GM18867 (cell line): ENCODE data around the gene UBE2L6.
"Not testable (repeated sequence)": the region's sequence is repeated elsewhere in the genome, so short reads cannot be mapped to it uniquely, and the experiment has no call there.

ENCODE experiments used
- ATAC-seq: cut with Tn5 transposase; IDR thresholded peaks from one replicate; pipeline ENCODE4 v1.9.1; 2021; ENCODE audit warnings: mild to moderate bottlenecking, moderate library complexity; ENCODE audit not compliant: unreplicated experiment

Gene UBE2L6

DNA sequence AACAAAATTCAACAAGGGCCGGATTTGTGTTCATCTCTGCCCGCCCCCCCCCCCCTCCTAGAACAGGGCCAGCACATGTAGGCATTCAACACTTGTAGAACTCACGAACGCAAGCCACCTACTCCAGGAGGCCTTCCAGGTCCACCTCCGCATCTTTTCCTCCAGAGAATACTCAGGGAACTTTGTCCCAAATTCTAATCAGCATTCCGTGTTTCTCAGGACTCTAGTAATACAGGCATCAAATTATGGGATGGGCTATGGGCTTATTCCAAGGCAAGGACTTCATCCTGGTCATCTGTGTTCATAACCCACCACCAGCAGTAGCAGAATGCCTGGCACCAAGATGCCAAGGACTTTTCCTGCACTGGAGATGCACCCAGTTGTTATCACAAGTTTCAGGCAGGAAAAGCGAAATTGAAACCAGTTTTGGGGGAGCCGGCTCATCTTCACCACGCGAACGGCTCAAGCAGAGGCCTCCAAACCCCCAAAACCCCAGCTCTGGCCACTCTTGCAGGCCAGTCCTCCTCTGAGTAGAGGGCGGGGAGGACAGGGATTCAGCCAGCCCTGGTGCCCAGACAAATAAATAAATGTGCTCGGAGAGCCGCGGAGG is 462 bp downstream of the UBE2L6 start:
- peak; percentile 15 for ATAC-seq

DNA sequence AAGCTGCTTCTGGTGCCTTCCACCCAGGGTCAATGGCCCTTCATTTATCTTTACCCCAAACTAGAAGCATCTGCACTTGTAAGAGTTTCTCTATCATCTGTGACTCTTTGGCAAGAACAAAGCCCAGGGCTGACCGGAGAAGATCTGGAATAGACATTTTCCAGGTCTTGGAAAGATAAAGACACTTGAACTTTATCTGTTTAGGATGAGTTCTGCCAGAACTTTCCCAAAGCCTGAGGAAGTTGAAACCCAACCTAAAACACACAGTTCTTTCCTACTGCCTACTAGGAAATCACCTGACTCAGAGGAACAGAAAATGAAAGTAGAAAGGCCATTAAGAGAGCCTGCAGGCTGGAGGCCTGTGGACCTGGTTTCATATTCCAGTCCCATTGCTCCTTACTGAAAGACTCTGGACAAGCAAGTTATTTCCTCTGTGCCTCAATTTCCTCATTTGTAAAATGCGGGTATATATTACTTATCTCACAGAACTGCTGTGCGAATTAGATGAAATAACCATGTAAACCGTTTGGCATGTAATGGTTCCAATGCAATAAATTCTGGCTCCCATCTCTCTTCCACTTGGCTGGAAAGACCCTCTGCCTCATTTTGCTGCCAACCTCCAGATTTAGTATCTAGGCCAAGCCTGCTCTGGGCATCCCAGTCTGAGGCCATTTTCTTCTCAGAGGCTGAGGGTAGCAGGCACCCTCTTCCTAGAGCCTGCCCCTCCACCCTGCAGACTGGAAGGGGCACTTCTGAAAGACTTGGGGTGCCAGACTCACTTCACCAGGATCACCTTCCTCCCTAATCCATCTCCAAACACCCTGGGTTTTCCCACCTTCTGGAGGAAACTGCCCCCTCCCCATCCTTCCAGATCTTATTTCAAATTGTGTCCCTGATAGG is 1.2 kb downstream of the UBE2L6 start:
- peak; percentile 71 for ATAC-seq

DNA sequence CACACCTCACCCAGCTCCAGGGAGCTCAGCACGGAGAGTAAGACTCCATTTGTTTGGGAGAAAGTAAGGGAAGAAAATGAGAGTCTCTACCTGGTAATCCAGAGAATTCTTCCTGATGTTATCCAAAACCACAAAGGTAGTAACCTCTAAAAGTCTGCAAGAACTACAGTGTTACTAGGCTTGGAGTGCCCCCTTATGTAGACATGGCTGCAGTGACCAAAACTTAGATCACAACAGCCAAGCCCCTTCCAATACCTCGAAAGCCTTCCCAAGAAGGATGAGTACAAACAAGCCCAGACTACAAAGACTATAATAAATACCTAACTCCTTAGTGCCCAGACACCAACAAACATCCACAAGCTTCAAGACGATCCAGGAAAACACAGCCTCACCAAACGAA is 4.9 kb downstream of the UBE2L6 start:
- ATAC-seq = no peak

DNA sequence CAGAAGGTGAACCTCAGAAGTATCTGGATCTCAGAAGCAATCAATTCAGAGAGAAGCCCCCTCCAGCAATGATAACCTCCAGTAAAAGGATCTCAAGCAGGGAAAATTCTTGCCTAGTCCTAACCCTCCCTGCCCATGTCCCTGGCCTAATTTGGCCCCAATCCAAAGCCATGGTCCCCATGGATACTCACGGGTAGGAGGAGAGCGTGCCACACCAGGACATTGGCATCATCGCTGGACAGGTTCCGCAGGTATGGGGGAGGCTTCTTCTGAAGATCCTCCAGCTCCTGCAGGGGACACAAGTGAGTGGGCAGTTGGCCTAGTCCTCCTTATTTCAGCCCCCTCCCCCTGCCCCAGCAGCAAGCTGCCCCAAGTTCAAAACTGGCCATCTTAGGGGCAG is 7.3 kb downstream of the UBE2L6 start:
- ATAC-seq = no peak

DNA sequence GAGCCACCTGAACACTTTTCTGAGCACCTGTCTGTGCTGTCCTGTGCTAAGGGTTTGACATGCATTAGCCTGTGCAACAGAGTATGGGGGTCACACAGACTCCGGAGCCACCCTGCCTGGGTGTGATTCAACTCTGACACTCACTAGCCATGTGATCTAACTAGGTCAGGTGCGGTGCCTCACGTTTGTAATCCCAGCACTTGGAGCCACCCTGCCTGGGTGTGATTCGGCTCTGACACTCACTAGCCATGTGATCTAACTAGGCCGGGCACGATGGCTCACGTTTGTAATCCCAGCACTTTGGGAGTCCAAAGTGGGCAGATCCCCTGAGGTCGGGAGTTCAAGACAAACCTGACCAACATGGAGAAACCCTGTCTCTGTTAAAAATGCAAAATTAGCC is 11.4 kb downstream of the UBE2L6 start:
- ATAC-seq = no peak

DNA sequence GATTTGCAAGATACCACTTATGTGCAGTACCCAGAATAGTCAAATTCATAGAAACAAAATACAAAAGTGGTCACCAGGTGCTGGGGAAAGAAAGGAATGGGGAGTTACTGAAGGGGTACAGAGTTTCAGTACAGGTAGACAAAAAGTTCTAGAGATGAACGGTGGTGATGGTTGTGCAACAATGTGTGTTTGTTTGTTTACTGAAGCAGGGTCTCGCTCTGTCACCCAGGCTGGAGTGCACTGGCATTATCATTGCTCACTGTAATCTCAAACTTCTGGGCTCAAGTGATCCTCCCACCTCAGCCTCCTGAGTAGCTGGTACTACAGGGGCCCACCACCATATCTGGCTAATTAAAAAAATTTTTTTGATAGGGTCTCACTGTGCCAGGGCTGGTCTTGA is 12.1 kb downstream of the UBE2L6 start:
- no peak for ATAC-seq

DNA sequence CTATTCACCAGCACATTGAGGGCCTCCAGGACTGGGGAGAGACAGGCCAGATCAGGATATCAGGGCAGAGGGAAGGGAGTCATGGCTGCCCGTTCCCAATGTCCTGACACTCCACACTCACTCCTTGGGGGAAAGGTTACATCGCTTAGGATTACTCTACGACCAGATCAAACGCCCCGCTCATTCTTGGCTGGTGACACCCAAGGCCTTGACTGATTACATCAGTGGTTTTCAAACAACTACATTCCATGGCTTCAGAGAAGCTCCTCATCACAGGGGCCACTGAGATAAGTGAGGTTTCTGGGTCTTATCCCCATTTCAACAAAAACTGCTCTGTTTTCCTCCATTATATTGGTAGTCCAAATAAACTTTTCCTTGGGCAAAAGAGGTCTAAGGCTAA is 15.0 kb downstream of the UBE2L6 start:
- no peak for ATAC-seq

DNA sequence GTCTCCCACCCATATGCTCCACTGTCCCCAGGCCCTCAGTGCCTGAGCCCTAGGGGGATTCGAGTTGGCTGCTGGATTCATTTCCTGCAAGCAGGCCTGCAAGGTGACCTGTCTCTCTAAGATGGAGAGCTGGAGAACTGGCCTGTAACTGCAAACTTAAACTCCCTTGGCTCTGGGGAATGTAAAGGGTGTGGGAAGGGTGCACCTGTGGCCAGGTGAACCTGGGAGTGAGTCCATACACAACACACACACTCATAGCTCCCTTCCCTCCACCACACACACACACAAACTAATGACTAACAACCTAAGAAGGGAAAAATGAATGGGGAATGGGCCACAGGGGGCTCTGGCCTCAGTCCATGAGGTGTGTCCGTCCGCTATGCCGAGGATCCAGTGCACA is 15.5 kb downstream of the UBE2L6 start:
- no peak for ATAC-seq

DNA sequence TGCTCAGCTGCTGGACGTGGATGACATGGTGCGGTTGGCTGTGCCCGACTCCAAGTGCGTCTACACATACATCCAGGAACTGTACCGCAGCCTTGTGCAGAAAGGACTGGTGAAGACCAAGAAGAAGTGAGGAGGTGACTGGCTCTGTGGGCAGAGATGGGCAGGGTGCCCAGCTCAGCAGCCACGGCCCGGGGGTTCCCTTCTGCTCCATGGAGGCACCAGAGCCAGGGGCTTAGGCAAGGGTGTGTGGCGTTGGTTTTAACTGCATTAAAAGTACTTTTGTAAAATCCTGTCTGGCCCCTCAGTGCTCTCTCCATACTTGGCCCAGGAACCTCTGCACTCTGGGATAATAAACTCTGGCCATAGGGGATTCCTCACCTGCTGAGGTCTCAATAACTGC is 17.5 kb downstream of the UBE2L6 start:
- ATAC-seq = no peak

DNA sequence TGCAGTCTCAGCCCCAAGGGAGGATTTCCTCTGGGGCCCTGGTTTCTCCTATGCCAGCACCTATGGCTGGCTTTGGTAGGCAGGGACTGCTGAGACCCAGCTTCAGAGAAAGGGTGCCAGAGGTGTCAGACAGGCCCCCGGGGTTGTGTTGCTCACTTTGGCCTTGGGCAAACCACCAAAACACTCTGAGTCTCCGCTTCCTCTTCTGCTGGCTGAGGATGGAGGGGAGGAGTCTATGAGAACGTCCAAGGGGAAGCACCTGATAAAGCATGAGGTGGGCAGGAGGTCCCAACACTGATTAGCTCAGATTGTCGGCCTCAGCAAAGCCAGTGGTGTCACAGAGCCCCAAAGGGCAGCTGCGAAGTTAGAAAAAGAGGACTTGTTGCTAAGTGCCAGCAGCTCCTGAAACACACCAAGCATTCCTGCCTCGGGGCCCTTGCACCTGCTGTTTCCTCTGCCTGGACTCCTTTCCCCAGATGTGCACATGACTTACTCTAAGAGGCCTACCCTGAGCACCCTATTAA is 19.6 kb downstream of the UBE2L6 start:
- ATAC-seq = peak; percentile 82

DNA sequence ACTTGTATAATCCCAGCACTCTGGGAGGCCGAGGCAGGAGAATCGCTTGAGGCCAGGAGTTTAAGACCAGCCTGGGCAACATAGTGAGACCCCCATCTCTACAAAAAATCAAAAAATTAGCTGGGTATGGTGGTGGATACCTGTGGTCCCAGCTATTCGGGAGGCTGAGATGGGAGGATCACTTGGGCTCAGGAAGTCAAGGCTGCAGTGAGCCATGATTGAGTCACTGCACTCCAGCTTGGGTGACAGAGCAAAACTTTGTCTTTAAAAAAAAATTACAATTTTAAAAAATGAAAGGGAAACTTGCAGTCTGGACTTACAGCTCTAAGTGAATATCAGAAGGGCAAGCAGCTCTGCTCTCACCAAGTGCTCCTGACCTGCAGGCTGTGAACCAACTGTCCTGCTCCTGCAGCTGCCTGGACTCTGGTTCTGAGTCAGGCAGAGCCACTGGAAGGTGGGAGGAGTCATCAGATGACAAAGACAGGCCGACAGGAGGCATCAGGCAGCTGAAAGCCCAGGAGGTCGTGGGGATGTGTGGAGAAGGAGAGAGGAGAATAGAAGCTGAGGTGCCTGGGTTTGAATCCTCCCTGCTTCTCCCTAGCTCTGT is 20.5 kb downstream of the UBE2L6 start:
- ATAC-seq = peak; percentile 54

DNA sequence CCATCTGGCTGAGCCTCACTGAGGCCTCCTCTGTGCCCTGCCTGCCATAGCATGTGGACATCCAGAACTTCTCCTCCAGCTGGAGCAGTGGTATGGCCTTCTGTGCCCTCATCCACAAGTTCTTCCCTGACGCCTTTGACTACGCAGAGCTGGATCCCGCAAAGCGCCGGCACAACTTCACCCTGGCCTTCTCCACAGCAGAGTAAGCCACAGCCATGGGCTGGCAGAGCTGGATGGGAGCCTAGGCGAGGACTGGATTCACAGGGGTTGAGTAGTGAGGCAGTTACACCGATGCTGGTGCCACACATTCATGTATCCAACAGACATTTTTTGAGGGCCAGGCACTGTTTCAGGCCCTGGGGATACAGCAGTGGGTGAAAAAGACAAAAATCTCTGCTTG is 21.0 kb downstream of the UBE2L6 start:
- no peak for ATAC-seq

DNA sequence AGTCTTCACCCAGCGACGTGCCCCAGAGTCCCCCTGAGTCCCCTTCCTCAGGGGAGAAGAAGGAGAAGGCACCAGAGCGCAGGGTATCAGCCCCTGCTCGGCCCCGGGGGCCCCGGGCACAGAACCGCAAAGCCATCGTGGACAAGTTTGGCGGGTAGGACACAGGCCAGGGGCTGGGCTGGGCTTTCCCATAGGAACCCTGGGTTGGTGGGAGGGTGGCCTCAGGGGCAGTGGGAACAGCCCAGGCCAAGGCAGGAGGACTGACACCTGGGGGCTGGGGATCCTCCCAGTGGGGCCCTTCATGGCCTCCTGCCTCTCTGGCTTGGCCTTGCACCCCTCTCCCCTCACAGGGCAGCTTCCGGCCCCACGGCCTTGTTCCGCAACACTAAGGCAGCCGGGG is 21.6 kb downstream of the UBE2L6 start:
- ATAC-seq = no peak

DNA sequence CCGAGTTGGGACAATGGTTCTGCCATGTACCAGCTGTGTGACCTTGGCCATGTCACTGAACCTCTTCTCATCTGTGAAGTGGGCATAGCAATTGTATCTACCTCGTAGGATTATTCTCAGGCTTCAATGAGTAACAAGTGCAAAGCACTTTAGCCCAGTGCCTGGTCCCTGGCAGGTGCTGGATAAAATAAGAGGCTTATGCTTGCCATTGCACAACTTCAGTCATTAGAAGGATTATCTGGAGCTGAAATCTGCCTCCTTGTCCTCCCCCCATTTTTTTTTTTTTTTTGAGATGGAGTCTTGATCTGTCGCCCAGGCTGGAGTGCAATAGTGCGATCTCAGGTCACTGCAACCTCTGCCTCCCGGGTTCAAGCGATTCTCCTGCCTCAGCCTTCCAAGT is 22.9 kb downstream of the UBE2L6 start:
- ATAC-seq = no peak

DNA sequence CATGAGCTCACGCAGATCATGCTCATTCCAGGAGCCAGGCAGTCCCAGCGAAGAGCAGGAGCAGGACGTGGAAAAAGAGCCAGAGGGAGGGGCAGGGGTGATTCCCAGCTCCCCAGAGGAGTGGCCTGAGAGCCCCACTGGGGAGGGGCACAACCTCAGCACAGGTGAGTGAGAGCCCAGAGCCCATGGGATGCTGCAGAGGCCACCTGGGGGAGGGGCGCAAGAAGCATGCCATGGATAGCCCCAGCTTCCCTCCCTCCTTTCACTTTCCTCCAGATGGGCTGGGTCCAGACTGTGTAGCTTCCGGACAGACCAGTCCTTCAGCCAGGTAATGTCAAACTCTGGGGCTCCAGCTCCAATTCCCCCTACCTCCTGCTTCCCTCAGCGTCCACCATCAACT is 23.9 kb downstream of the UBE2L6 start:
- no peak for ATAC-seq

DNA sequence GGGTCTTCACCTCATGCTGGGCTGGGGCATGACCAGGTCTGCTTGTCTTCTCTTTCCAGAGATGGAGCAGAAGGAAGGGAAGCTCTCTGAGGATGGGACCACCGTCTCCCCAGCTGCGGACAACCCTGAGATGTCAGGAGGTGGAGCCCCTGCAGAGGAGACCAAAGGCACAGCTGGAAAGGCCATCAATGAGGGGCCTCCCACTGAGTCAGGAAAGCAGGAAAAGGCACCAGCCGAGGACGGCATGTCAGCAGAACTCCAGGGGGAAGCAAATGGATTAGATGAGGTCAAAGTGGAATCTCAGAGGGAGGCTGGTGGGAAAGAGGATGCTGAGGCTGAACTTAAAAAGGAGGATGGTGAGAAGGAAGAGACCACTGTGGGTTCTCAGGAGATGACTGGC is 24.9 kb downstream of the UBE2L6 start:
- no peak for ATAC-seq

DNA sequence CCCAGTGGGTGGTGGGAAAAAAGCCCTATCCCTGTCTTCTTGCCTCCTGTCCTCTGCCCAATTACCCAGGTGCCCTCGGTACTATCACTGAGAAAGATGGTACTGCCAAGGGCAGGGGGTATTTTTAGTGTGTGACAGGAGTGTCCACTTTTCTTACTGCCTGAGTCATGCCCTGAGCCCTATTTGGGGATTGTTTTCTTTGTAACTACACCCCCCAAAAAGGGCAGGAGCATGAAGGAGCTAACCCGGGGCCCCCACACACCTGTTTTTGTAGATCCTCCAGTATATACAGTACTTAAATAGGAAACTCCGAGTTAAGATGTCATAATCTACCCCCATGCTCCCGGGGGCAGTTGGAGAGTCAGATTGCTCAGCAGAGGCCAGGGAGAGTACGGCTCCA is 26.3 kb downstream of the UBE2L6 start:
- no peak for ATAC-seq

DNA sequence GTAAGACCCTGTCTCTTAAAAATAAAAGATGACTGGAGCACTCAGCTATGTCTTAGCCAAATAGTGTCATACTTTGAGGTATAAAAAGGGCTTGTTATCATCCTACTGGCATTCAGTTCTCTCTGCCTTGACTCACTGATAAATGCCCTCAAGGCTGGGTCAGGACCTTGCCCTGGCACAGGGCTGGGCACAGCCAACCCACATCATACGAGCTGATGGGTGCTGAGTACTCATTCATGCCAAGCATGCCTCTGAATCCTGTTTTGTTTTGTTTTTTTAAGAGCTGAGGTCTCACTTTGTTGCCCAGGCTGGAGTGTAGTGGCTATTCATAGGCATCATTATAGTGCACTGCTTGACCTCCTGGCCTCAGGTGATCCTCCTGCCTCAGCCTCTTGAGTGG is 28.1 kb downstream of the UBE2L6 start:
- ATAC-seq = no peak

DNA sequence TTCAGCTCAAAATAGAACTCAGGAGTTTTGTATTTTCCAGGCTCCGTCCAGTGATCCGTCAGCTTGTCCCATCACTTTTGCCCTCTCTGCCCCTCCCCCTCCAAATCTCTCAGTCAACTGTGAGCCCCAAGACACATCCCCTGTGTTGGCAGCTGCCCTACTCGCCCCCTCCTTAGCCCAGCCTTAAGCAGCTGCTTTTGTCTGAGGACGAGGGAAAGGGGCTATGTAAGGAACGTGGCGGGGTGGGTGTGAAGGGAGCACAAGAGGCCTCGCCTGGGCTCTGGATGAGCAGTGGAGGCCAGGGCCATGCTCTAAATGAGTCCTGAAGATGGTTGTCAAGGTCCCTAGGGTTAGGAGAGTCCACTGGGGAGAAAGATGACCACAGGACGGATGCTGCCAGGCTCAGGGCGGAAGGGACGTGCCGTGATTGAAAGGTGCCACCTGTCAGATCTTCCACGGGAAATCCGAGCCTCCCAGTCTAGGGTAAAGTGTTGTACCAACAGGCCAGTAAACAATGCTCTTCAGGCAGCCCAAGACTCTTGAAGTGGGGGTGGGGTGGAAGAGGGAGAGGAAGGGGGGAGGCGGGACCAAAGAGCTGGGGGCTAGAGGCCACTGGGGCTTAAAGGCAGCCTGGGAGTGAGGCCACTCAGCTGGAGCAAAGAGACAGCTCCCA is 30.4 kb downstream of the UBE2L6 start, which contains the start of gene SMTNL1:
TSS of gene SMTNL1 (plus strand) at position 649 of the 673 bp plus-strand sequence. CDS start 5,048 bp downstream, outside the sequence.
- no peak for ATAC-seq

DNA sequence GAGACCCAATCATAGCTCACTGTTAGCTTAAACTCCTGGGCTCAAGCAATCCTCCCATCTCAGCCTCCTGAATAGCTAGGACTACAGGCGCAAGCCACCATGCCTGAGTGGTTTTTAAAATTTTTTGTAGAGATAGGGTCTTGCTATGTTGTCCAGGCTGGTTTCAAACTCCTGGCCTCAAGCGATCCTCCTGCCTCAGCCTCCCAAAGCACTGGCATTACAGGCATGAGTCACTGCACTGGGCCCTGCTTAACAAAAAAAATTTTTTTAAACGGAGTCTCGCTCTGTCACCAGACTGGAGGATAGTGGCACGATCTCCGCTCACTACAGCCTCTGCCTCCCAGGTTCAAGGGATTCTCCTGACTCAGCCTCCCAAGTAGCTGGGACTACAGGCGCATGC is 33.0 kb downstream of the UBE2L6 start:
- ATAC-seq = not testable (repeated sequence)
